Renal cortex interstitium (tissue), 11 donors: ENCODE measurements around the gene C1QTNF12. TPM values are rescaled to one million over a fixed set of nuclear protein-coding genes. Genes with fewer than 3 reads are reported as not detected.

Experiments
- DNase-seq, 11 donors: peaks; one replicate each; pipeline ENCODE4 v3.0.0-alpha.2; 2013; ENCODE audit warnings: low read depth in 9 of 11, low spot score in 4 of 11; ENCODE audit errors: extremely low read depth in 1 of 11
- polyA plus RNA-seq, 3 donors: library from polyadenylated mRNA; unstranded; fragments of 120-200 nt; gene quantifications; one replicate each; pipeline ENCODE4 v1.2.1, GENCODE V29; 2013; ENCODE audit not compliant: insufficient read length in 3 of 3

Gene C1QTNF12
- polyA plus RNA-seq, 3 donors = 7.5 to 17.4 (median 12.2) TPM

- DNase-seq = no peak
These were observed 23.2 kb downstream of the C1QTNF12 start for GRCh38 chr1:1223321-1223720.

GRCh38 chr1:1222575-1223225, 23.8 kb downstream of the C1QTNF12 start:
- DNase-seq = no peak

DNA sequence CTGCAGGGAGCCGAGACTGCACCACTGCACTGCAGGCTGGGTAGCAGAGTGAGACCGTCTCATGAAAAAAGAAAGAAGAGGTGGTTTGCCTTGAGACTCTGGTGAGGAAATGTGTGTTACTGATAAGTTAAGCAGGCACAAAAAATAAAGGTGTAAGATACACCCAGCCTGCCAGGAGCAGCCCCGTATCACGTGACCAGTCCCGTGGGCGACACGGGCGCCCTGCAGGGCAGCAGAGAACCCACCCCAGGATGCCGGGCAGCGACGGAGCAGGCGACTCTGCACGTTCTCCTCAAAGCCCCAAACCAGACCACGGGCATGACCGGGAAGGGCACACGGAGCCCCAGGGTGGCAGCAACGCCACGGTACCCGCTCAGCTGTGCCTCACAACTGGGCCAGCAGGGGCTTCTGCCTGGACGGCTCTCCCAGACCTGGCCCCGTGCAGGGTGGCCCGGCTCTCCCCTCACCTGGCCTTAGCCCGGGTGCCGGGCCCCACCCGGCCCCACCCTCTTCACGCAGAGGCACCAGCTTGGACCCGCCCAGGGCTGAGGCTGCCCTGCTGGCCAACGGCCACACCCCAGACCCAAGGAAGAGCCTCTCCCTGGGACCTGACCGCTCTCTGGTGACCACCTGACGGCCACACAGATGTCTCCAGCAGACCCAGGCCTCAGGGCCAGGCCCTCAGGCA, 24.5 kb downstream of the C1QTNF12 start:
- no peak for DNase-seq

GRCh38 chr1:1220197-1220596, 26.3 kb downstream of the C1QTNF12 start:
- DNase-seq = no peak

- DNase-seq = no peak
These were observed 27.2 kb downstream of the C1QTNF12 start for GRCh38 chr1:1219341-1219740.

GRCh38 chr1:1218524-1219200, 27.9 kb downstream of the C1QTNF12 start:
- no peak for DNase-seq

DNA sequence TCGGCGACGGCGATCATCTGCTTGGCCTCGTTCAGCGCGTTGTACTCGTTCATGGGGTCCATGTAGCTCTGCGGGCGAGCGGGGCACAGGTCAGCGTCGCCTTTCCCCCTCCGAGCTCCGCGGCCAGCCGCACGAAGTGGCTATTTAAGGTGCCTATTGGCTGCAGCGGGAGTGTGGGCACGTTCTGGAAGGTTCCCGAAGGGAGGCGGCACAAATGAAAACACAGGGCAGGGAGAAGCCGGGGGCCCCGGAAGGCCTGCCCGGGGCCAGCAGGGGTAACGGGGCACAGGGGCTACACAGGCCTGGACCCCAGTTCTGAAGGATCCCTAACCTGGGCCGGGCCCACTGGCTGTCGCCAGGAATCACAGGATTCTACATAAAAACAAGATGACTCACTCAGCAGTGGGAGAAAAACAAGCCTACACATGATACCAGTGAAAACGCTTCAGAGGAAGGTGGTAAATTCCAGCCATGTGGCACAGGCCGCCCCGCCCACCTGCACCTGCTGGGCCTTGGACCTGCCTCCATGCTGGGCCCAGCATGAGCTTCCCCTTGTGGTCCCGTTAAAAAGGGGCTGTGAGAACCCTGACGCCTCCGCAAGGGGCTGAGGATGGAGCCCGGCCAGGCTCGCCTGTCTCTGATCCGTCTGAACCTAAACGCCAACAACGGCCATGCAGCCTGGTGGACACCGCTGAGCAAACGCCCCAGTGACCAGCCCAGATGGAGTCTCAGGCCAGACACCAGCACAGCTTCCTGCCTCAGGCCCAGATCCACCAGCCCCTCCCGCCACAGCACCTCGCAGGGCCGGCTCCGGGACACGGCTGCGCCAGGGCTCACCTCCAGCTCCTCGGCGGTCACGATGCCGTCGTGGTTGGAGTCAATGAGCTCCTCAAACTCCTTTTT, 28.6 kb downstream of the C1QTNF12 start:
- no peak for DNase-seq

DNA sequence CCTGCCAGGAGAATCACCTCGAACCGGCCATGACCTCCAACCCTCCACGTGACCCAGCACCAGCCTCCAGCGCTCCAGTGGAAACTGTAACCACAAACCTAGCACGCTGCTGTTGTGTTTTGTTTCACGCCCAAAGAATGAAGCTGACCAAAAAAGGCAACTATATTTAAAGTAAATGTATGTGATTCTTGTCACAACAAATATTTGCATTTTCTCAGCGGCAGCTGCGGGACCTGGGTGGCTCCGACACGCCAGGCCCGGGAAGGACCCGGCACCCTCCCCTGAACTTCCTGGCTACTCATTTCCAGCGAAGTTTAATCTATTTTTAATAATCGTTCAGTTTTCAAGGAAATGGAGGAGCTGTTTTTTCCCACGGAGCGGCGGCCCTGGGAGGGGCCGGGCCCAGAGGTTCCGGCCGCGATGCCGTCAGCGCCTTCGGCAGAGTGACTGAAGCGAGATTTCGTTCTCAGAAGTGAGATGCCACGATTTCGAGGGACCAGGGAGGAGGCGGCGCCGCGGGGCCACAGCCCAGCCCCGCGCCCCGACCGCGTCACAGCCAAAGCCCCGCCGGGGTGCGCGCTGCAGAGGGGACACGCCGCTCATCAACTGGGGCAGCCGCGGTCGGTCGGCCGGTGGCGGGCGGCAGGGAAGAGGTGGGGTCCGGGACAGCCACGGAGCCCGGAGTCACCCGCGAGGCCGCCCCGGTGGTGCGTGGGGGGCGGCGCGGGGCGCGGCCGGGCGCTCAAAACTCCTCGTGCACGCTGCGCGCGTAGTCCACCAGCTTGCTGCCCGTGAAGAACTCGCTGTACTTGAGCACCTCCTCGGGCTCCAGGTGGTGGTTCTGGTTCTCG, 29.5 kb downstream of the C1QTNF12 start:
- DNase-seq = no peak

DNA sequence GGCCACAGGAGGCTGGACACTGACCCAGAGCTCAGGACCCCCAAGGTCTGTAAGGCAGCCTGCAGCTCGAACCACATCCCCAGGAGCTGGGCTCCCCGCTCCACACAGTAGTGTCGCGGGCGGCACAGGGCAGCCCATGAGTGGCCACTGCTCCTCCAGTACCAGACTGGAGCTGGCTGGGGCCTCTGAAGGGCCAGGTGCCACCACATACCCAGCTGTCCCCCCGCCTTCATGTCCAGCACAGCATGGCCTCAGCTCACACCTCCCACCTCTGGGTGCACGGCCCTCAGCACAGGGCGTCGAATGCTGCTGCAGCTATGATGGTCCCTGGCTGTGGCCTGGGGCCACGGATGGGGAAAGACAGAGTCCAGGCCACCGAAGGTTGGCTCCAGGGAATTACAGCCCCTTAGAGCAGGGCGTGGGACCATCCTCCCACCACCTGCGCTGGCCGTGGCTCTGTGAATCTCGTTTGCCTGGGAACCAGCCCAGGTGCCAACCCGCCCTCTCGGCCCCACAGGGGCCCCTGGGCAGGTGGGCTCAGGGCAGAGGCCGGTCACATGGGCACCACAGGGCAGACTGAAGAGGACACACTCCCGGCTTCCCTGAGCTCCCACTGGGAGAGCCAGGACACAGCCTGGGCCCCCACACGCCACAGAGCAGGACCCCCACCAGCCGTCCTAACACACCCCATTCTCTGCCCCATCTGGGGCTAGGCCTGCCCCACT, 30.5 kb downstream of the C1QTNF12 start:
- no peak for DNase-seq

- DNase-seq = no peak
These were observed 31.3 kb downstream of the C1QTNF12 start for GRCh38 chr1:1215080-1215676.

GRCh38 chr1:1213345-1214265, 32.9 kb downstream of the C1QTNF12 start, which contains the start of gene TNFRSF4:
Gene TNFRSF4 (minus strand): TSS chr1:1214153. CDS start chr1:1214127, 26 bp downstream.
- DNase-seq = no peak

- DNase-seq = no peak
These were observed 33.7 kb downstream of the C1QTNF12 start for GRCh38 chr1:1212780-1213344.

GRCh38 chr1:1211541-1212441, 34.7 kb downstream of the C1QTNF12 start:
- no peak for DNase-seq

GRCh38 chr1:1210726-1211540, 35.6 kb downstream of the C1QTNF12 start:
- no peak for DNase-seq
